ENCODE measurements around the gene RAB19. TPM values are rescaled to one million over a fixed set of nuclear protein-coding genes. Genes with fewer than 3 reads are reported as not detected.
"Not testable (repeated sequence)": the region's sequence is repeated elsewhere in the genome, so short reads cannot be mapped to it uniquely, and the experiment has no call there.

Gene RAB19
- total RNA-seq, 2 experiments from 2014 or later: 8.1 to 9.1 TPM

DNA sequence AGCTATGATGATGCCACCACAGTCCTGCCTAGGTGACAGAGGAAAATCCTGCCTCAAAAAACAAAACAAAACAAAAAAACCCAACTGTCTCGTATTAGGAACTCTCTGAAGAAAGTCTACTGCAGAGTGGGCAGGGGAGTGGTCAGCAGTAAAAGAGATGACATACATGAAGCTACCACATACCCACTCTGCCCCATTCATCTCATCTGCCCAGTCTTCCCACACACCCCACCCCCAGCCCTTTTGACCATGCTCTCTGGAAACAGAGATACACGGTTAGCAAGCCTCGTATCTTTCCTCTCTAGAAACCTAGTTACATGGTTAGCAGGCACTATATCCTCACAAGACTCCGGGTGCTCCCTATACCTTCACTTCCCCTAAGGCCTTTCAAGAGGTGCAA is 13.8 kb upstream of the RAB19 start:
- ATAC-seq (ENCODE audit: low read depth) (peak; percentile 21), DNase-seq (no peak)
- Mint-ChIP-seq H3K9me3 (no peaks in the 10 kb centered on the region), H3K4me1 (peaks cover 4% of the 10 kb centered on the region), H3K36me3 (peaks cover 8% of the 10 kb centered on the region), H3K4me3 (no peak overlapping the region), H3K27ac (no peak overlapping the region), H3K27me3 (no peaks in the 10 kb centered on the region)
- POLR2A ChIA-PET: interaction anchor here (2.5 kb wide), 1 partner anchor 14 kb away, joined by 9 read pairs; no protein-coding TSS in a partner anchor

DNA sequence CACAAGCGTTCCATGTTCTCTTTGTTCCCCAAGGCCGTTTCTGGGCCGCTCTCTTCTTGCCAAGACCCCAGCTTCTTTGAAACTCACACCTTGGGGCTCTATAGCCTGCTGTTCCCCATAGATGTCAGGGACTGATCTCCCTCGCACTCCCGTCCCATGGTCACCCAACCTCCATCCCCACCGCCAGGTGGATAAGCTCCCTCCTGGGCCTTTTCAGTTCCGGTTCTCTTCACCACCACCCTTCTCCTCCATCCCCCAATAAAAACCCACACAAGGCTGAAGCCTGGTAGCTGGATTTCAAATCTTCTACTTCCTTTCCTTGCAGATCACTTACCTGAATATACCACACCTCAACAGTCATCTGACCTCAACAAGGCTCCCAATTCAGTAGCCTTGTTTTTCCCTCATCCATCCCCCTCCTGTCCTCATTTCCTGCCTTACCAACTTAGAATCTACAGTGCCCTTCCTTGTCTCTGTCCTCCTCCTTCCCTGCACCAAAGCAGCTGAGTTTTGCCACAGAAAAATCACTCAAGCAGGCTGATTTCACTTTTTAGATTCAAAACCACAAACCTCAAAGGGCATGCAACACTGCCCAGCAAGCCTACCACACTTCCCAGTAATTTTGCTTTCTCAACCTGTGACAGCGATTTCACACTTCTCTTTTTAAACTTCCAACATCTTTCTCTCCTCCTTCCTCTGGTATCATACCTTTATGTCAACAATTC is 13.2 kb upstream of the RAB19 start:
- no peaks in the 10 kb centered on the region for H3K9me3 Mint-ChIP-seq
- no peak for DNase-seq
- H3K4me3 Mint-ChIP-seq: no peak overlapping the region
- H3K27me3 Mint-ChIP-seq: no peaks in the 10 kb centered on the region
- POLR2A ChIA-PET: interaction anchor here (2.5 kb wide), 1 partner anchor 14 kb away, joined by 9 read pairs; no protein-coding TSS in a partner anchor
- H3K27ac Mint-ChIP-seq: no peak overlapping the region
- H3K36me3 Mint-ChIP-seq: peaks cover 5% of the 10 kb centered on the region
- H3K4me1 Mint-ChIP-seq: no peaks in the 10 kb centered on the region
- peak; percentile 35 for ATAC-seq (ENCODE audit: low read depth)

DNA sequence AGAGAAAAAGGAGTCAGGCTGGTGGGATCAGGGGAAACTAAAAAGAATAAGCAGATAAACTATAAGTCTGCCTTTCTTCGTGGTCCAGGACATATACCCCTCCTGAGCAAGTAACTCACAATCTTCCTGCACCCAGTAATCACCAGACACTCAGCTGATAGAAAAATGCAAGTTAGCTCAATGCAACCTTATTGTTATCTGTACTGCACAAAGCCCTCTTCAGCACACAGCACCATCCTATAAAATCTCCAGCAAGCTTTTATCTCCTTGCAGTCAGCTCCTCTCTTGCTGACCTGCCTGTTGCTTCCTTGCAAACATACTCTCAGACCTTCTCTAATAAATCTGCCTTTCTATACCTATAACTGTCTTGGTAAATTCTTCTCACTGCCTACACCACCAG is 12.2 kb upstream of the RAB19 start:
- POLR2A ChIA-PET: interaction anchor here (2.5 kb wide), 1 partner anchor 15 kb away, joined by 9 read pairs; no protein-coding TSS in a partner anchor

DNA sequence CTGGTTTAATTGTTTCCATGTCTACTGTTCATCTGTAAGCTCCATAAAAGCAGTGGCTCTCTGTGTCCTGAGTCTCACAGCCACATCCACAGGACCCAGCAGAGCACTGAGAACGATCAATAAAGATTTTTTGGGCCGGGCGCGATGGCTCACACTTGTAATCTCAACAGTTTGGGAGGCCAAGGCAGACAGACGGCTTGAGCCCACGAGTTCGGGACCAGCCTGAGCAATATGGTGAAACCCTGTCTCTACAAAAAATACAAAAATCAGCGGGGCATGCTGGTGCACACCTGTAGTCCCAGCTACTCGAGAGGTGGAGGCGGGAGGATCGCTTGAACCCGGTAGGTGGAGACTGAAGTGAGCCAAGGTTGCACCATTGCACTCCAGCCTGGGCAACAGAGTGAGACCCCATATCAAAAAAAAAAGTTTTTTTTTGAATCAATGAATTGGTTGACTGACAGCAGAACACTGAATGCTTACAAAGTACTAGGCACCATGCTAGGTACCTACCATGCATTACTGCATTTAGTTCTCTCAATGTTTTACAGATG is 10.0 kb upstream of the RAB19 start:
- no peaks in the 10 kb centered on the region for H3K27me3 Mint-ChIP-seq
- ATAC-seq (ENCODE audit: low read depth): no peak
- peaks cover 14% of the 10 kb centered on the region for H3K4me1 Mint-ChIP-seq
- H3K4me3 Mint-ChIP-seq: no peak overlapping the region
- no peak overlapping the region for H3K27ac Mint-ChIP-seq
- H3K9me3 Mint-ChIP-seq: no peaks in the 10 kb centered on the region
- no peak for DNase-seq
- POLR2A ChIA-PET: interaction anchor here (0.6 to 1.5 kb wide), 2 partner anchors 18 to 717 kb away, joined by 3 read pairs; no protein-coding TSS in a partner anchor
- peaks cover 2% of the 10 kb centered on the region for H3K36me3 Mint-ChIP-seq

More for the DNA sequence above, 12.2 kb upstream of the RAB19 start:
- DNase-seq (no peak), ATAC-seq (ENCODE audit: low read depth) (no peak)
- H3K4me1 Mint-ChIP-seq: peaks cover 7% of the 10 kb centered on the region
- H3K36me3 Mint-ChIP-seq: peaks cover 5% of the 10 kb centered on the region
- no peak overlapping the region for H3K27ac Mint-ChIP-seq
- no peak overlapping the region for H3K4me3 Mint-ChIP-seq
- no peaks in the 10 kb centered on the region for H3K9me3 Mint-ChIP-seq
- H3K27me3 Mint-ChIP-seq: no peaks in the 10 kb centered on the region

DNA sequence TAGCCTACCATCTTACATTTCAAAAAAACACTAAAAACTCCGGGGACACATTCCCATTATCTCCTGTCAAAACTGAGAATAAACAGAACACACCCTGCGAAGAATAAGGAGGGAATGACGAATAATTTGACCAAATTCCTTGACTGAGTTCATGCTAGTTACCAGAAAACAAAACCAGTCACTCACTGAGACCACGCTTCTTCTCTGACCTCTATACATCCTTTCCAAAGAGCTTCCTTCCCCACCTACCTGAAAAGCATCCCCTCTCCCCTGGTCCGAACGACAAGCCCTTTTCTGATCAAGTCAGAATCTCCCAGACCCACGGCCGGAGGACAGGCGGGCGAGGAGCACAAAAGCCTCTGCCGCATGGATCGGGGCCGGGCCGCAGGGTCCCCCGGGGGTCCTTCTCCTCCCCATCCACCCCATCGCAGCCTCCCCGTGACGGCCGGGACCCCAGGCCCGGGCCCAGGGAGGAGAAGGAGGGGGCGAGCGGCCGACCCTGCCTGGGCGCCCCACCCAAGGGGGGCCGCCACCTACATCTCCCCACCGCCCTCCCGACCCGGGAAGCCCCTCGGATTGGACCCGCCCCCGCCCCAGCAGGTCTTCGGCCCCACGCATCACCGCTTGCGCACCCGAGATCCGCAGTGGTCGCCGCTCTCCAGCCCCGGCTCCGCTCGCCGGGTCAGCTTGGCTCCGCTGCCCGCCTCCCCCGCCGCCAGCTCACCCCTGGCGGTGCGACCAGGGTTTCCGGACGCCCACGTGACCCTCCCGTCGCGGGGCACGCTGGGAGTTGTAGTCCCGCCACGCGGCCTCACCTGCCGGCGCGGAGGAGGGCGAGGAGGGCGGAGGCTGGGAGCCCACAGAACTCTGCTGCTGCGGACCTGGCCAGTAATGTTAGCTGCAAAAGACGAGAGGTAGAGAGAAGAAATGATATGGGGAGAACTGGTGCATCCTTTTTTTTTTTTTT is 5.8 kb upstream of the RAB19 start, which contains the start of gene SLC37A3:
SLC37A3 (minus strand) TSS at position 747 of the 967 bp plus-strand sequence. CDS start 16,004 bp downstream, outside the sequence.
- POLR2A ChIA-PET: interaction anchor here (0.5 to 1.8 kb wide), 13 partner anchors 8 to 1310 kb away, joined by 3 to 7 read pairs (median 3); no protein-coding TSS in a partner anchor
- Mint-ChIP-seq H3K27me3 (no peaks in the 10 kb centered on the region), H3K27ac (peak within 1 kb of the TSS; percentile 86), H3K9me3 (no peaks in the 10 kb centered on the region), H3K36me3 (peaks cover 2% of the 10 kb centered on the region), H3K4me1 (peaks cover 23% of the 10 kb centered on the region), H3K4me3 (peak within 1 kb of the TSS; percentile 91)
- DNase-seq (peak; percentile 92), ATAC-seq (ENCODE audit: low read depth) (peak; percentile 97)

DNA sequence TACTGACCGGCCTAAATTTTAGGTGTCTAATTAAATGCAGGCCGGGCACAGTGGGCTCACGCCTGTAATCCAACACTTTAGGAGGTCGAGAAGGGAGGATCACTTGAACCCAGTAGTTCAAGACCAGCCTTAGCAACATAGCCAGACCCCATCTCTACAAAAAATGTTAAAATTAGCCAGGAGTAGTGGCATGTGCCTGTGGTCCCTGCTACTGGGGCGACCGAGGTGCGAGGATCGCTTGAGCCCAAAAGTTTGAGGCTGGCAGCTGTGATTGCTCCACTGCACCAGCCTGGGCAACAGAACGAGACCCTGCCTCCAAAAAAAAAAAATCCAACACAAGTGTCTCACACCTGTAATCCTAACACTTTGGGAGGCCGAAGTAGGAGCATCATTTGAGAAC is 5.0 kb upstream of the RAB19 start:
- Mint-ChIP-seq H3K9me3 (no peaks in the 10 kb centered on the region), H3K4me3 (peak overlapping the region; percentile 91), H3K27me3 (no peaks in the 10 kb centered on the region), H3K27ac (no peak overlapping the region), H3K36me3 (peaks cover 2% of the 10 kb centered on the region), H3K4me1 (peaks cover 24% of the 10 kb centered on the region)
- no peak for ATAC-seq (ENCODE audit: low read depth)
- no peak for DNase-seq
- POLR2A ChIA-PET: interaction anchor here (0.5 to 1.8 kb wide), 6 partner anchors 23 to 345 kb away, joined by 3 to 7 read pairs (median 4); no protein-coding TSS in a partner anchor

DNA sequence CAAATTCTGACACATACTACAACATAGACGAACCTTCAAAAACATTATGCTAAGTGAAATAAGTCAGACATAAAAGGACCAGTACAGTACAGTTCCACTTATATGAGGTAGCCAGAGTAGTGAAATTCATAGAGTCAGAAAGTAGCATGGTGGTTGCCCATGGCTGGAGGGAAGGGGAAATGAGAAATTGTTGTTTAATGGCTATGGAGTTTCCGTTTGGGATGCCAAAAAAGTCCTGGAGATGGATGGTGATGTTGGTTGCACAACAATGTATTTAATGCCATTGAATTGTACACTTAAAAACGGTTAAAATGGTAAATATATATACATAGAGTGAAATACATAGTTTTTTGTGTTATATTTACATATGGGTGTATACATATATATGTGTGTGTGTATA is 3.5 kb upstream of the RAB19 start:
- peaks cover 35% of the 10 kb centered on the region for H3K4me1 Mint-ChIP-seq
- DNase-seq (no peak), ATAC-seq (ENCODE audit: low read depth) (no peak)
- no peak overlapping the region for H3K4me3 Mint-ChIP-seq
- peaks cover 3% of the 10 kb centered on the region for H3K36me3 Mint-ChIP-seq
- no peaks in the 10 kb centered on the region for H3K9me3 Mint-ChIP-seq
- H3K27ac Mint-ChIP-seq: no peak overlapping the region
- no peaks in the 10 kb centered on the region for H3K27me3 Mint-ChIP-seq
- POLR2A ChIA-PET: no interaction called here

DNA sequence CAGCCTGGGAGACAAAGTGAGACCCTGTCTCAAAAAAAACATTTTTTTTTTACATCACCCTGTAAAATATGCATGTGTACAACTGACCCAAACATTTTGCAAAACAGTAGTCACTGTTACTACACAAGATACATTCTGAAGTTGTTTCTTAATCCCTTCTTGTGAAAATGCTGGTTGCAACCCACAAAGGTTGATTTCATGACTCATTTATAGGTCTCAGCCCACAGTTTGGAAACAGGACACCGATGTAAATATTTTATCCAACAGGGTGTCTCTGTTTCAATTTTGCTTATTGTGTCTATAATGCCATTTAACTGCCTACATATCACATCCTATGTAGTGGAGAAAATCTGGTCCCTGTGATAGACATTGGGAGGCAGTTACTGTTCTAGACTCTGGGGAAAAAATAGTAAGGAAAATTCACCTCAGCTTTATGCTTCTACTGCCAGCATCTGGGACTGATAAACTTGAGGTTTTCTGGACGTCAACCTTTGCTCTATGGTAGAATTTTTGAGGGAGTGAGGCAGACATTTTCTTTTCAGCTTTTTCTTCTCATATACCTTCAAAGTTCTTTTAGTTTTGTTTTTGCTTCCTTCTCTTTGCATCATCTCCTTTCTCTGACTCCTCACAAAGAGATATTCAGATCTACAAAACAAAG is 1.6 kb upstream of the RAB19 start:
- POLR2A ChIA-PET: interaction anchor here (1.1 to 1.4 kb wide), 2 partner anchors 17 to 76 kb away, joined by 3 to 4 read pairs; no protein-coding TSS in a partner anchor
- Mint-ChIP-seq H3K4me3 (peak overlapping the region; percentile 96), H3K27me3 (no peaks in the 10 kb centered on the region), H3K9me3 (no peaks in the 10 kb centered on the region), H3K4me1 (peaks cover 25% of the 10 kb centered on the region), H3K27ac (peak overlapping the region; percentile 75), H3K36me3 (peaks cover 5% of the 10 kb centered on the region)
- ATAC-seq (ENCODE audit: low read depth) (no peak), DNase-seq (no peak)

DNA sequence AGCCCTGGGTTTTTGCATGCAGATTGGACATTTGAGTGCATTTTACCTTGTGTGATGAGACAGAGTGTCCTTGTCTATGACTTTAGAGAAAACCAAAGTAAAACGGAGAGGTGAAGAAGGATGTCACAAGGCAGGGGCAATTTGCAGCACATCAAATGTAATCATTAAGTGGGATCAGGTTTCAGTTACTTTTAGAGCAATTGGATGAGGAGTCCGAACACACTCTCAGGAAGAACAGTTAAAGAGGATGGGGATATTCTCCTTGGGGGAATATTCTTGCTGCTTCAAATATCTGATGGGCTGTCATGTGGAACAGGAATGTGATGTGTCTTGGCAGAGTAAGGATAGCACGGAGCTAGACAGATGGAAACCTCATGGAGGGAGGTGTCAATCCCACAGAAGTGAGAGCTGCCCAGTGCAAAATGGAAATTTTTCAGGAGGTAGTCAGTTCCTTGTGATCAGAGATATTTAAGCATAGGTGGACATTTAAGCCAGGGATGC is 757 bp downstream of the RAB19 start:
- Mint-ChIP-seq H3K4me3 (peak overlapping the region; percentile 96), H3K27ac (peak overlapping the region; percentile 99), H3K36me3 (peaks cover 16% of the 10 kb centered on the region), H3K9me3 (no peaks in the 10 kb centered on the region), H3K27me3 (no peaks in the 10 kb centered on the region), H3K4me1 (peaks cover 20% of the 10 kb centered on the region)
- no peak for DNase-seq
- POLR2A ChIA-PET: interaction anchor here (1.0 to 1.4 kb wide), 3 partner anchors 12 to 342 kb away, joined by 3 to 10 read pairs (median 6); partner anchors contain the start of gene PARP12
- ATAC-seq (ENCODE audit: low read depth): no peak

DNA sequence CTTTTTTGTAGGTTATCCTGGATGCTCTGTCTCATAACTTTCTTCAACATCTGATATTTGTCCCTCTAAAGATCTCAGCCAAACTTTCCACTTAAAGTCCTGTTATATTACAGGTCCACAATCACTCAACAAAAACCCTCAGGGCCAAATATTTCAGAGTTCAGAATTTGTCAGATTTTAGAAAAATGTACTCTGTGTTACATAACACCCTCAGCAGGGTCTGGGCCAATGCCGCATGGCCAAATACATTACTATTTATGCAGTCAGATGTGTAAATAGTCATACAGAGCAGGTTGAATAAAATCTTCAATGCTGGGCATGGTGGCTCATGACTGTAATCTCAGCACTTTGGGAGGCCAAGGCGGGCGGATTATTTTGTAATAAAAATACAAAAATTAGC is 11.5 kb downstream of the RAB19 start:
- POLR2A ChIA-PET: no interaction called here

DNA sequence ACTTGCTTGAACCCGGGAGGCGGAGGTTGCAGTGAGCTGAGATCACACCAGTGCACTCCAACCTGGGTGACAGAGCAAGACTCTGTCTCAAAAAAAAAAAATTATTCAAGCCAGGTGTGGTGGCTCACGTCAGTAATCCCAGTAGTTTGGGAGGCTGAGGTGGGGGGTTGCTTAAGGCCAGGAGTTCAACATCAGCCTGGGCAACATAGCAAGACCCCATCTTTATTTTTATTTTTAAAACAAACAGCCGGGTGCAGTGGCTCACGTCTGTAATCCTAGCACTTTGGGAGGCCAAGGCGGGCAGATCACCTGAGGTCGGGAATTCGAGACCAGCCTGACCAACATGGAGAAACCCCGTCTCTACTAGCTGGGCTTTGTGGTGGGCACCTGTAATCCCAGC is 12.0 kb downstream of the RAB19 start:
- not testable (repeated sequence) for ATAC-seq (ENCODE audit: low read depth); H3K4me3 Mint-ChIP-seq; DNase-seq; H3K27me3 Mint-ChIP-seq; H3K9me3 Mint-ChIP-seq; H3K27ac Mint-ChIP-seq; H3K4me1 Mint-ChIP-seq
- POLR2A ChIA-PET: interaction anchor here (2.2 kb wide), 1 partner anchor 12 kb away, joined by 10 read pairs; the partner anchor contains the start of gene RAB19
- H3K36me3 Mint-ChIP-seq: peaks cover 15% of the 10 kb centered on the region

More for the DNA sequence above, 11.5 kb downstream of the RAB19 start:
- Mint-ChIP-seq H3K27ac (no peak overlapping the region), H3K4me1 (peaks cover 10% of the 10 kb centered on the region), H3K9me3 (peaks cover 1% of the 10 kb centered on the region), H3K4me3 (no peak overlapping the region), H3K36me3 (peaks cover 15% of the 10 kb centered on the region), H3K27me3 (no peaks in the 10 kb centered on the region)
- DNase-seq (no peak), ATAC-seq (ENCODE audit: low read depth) (no peak)

DNA sequence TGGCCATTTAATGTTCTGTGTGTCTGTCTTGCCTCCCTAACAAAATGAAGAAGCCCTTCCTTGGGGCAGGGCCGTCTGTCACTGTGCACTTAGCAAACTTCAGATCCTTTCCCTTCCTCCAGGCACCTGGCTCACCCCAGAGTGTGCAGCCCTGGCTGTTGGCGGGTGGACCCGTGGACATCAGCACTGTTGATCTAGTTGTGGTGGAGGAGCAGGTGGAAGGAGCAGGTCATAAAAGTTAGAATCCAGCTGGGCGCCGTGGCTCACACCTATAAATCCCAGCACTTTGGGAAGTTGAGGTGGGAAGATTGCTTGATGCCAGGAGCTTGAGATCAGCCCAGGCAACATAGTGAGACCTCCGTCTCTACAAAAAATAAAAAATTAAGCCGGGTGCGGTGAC is 12.7 kb downstream of the RAB19 start:
- Mint-ChIP-seq H3K9me3 (peaks cover 1% of the 10 kb centered on the region), H3K27ac (no peak overlapping the region), H3K4me3 (no peak overlapping the region), H3K4me1 (peaks cover 10% of the 10 kb centered on the region), H3K27me3 (no peaks in the 10 kb centered on the region), H3K36me3 (peaks cover 15% of the 10 kb centered on the region)
- DNase-seq: no peak
- no peak for ATAC-seq (ENCODE audit: low read depth)
- POLR2A ChIA-PET: interaction anchor here (2.2 kb wide), 1 partner anchor 13 kb away, joined by 10 read pairs; the partner anchor contains the start of gene RAB19

All from activated naive CD8-positive, alpha-beta T cell treated with anti-CD3 and anti-CD28 coated beads, Interleukin-2, amount 10 ng/mL, durations not matched to agents 7 days and 5 days (primary cell).